ENCODE data around the gene TMEM108.
A peak's percentile ranks its signal among the peaks of the same experiment; 100 is the strongest.

TMEM108 gene

DNA sequence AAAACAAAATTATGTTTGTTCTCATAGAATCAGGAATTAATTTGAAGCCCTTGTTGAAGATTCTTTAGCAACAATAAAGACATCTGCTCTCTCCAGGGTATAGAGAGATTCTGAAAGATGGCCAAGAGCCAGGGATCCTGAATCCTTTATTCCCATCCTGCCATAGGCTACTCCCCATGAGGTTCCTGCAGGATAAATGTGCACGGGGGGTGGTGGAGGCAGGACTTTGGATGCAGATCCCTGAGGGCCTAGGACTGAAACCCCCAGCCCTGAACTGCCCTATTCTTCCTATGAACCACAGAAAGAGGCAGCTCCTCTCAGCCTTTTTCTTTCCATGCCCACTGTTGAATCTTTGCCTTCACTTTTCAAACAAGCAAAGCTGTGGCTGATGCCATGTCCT, 17.1 kb downstream of the TMEM108 start:
- DNase-seq: no peak

- no peak for DNase-seq
These were observed 20.1 kb downstream of the TMEM108 start for GRCh38 chr3:133058243-133058642.

GRCh38 chr3:133058831-133059230, 20.6 kb downstream of the TMEM108 start:
- no peak for DNase-seq

GRCh38 chr3:133065193-133065961, 27.2 kb downstream of the TMEM108 start:
- DNase-seq: no peak

DNA sequence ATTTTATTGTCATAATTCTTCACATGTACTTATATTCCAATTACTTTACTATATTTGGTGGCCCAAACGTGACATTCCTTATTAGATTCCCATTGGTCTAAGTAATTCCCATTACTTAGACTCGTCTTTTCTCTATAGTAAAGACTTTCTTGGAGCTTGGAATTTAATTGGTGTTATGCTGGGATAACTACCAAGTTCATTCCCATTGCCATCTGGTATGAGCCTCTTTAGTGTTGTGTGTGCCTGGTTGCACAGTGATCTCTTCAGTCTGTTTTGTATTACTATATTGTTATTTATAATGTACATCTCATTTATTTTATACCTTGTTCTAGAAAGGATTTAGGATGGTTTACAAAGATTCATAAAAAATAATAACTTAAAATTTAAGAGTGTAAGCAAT, 27.8 kb downstream of the TMEM108 start:
- DNase-seq: no peak

GRCh38 chr3:133069556-133070286, 31.5 kb downstream of the TMEM108 start:
- no peak for DNase-seq

GRCh38 chr3:133074977-133075376, 36.8 kb downstream of the TMEM108 start:
- DNase-seq: no peak

DNA sequence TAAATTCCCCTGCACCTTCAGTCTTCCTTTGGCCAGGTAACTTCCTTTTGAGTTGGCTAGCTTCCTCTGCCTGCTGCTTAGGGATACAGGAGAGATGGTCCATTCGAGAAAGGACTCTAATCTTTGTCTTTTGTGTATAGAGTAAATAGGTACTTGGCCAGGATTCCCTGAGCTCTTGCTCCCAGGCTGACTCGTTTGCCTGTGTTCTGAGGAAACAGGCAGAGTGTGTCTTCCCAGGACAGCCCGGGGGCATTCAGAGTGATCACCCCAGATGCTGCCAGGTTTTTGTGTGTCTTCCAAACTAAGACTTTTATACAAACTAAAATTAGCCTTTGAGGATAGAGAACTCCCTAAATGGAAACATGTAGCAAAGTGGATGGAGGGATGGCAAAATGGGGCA, 39.5 kb downstream of the TMEM108 start:
- no peak for DNase-seq

- no peak for DNase-seq
These were observed 41.4 kb downstream of the TMEM108 start for GRCh38 chr3:133079621-133080020.

GRCh38 chr3:133081016-133081415, 42.8 kb downstream of the TMEM108 start:
- no peak for DNase-seq

- DNase-seq: no peak
These were observed 45.2 kb downstream of the TMEM108 start for GRCh38 chr3:133083395-133083794.

GRCh38 chr3:133089906-133090485, 51.8 kb downstream of the TMEM108 start:
- DNase-seq: no peak

DNA sequence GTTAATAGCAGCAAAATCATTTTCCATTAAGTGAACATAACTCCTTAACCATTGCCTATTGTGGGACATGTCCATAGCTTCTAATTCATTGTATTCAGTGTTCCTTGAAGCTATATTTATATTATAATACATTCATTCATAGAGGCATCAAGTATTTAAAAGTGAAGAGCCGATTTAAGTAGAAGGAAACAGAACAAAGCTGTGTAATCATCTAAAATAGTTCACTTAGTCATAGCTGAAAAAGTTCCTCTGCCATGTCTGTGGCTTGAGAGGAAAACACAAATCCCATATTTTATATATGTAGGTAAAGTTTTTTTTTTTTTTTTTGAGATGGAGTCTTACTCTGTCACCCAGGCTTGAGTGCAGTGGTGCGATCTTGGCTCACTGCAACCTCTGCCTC, 54.5 kb downstream of the TMEM108 start:
- DNase-seq: no peak

DNA sequence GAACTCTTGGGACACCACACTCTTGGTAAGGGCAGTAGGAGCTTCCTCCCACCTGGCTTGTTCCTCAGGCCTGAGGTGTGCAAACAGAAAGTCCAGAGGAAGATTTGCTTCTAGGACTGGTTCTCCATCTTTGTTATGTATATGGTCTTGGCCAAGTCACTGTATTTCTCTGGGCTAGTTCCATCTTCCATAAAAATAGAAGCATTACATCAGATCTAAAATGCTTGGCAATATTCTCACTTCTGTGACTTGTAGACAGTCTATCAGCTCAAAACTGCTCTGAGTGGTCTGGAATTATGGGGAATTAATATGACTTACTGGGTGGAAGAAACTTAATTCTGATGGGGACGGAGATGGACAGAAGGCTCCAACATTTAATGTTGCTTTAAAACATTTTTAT, 55.2 kb downstream of the TMEM108 start:
- DNase-seq: no peak

DNA sequence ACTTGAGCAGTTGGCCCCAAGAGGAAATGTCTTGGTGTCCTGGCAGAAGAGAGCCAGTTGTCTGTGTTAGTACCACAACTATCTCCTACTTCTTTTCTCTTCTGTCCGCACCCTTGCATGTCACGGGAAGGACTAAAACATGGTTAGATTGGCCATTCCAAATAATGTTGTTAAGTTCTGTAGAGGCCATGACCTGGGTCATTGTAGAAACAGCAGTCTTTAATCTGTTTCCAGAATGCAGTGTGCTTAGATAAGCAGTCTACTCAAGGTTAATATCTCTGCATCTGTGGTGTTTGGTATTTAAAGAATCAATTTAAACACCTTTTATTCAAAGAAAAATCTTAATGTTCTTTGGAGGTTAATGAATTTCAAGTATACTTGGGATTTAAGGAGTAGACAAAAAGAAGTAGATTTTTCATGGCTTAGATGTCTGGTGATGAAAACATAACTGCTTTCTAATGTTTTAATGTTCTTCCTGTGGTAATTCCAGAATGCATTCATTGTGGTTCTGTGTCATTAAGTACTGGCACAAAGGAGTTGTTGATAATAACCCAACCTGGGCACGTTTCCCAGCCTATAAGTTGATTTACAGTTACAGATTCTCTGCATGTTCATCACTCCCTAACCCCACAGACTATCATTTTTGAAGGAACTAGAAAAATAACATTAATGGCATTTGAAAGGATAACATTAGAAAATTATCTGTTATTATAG, 58.9 kb downstream of the TMEM108 start:
- no peak for DNase-seq

DNA sequence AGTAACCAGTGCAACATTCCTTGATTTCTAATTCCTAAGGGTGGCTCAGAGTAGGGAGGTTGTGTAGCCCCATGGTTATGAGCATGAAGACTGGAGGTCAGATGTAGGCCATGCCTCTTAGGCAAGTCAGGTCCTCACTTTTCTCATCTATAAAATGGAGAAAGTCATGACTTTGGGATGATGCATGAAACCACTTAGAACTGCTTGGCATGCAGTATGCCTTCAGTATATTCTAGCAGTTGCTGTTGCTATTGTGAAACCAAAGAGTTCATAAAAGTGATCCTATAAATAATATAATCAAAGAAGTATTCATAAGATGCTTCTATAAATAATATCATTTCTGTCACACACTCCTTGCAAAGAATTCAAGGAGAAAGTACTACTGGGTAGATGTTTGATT, 65.5 kb downstream of the TMEM108 start:
- no peak for DNase-seq

DNA sequence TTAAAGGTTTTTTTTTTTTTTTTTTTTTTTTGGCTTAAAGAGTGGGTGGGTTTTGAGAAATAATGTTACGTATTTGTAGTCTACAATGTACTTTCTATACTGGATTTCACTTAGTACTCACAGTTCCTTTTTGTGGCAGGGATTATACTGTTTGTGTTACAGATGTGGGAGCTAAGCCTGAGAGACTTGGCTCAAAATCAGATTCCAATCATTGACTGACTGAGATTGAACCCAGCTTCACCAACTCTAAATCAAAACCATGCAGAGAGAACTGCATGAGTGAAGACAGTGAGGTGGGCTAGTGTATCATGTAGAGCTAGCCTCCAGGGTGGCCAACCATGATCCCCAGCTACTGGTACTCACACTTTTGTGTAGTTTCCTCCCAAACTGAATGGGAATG, 68.0 kb downstream of the TMEM108 start:
- no peak for DNase-seq

- DNase-seq: no peak
These were observed 74.5 kb downstream of the TMEM108 start for GRCh38 chr3:133112666-133113065.

GRCh38 chr3:133113526-133113925, 75.3 kb downstream of the TMEM108 start:
- no peak for DNase-seq

GRCh38 chr3:133113927-133114597, 75.9 kb downstream of the TMEM108 start:
- peak; percentile 10 for DNase-seq

- no peak for DNase-seq
These were observed 77.0 kb downstream of the TMEM108 start for GRCh38 chr3:133115176-133115575.

GRCh38 chr3:133117342-133117741, 79.2 kb downstream of the TMEM108 start:
- peak; percentile 60 for DNase-seq

- DNase-seq: no peak
These were observed 81.0 kb downstream of the TMEM108 start for GRCh38 chr3:133119176-133119575.
